ENCODE results near the gene ACSS3. TPM values are rescaled to one million over a fixed set of nuclear protein-coding genes. Genes with fewer than 3 reads are reported as not detected.
"Not testable (repeated sequence)": the region's sequence is repeated elsewhere in the genome, so short reads cannot be mapped to it uniquely, and the experiment has no call there.

ACSS3 gene
- total and polyA plus RNA-seq, 2 donors = 1.2 to 2.0 TPM

DNA sequence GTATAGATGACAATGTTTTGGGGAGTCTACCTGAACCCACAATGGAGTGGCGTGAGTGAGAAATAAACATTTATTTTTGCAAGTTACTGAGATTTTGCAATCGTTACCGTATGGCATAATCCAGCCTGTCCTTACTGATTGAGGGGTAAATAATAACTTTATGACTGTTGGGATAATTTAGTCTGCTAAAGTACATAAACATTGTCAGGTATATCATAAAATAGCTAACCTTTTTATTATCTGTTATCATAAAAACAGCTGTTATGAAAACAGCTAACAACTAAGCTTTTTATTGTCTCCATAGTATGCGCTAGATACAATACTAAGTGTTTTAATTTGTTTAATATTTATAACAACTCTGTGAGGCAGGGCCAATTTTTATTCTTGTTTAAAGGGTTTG is 10.3 kb downstream of the ACSS3 start:
- 98% methylated on average over 4 of the region's 4 CpGs for WGBS
- Histone ChIP-seq H3K4me3 (ENCODE audit: low read length in 2 of 2) (no peak overlapping the region), H3K36me3 (ENCODE audit: control insufficient read depth in 2 of 2, insufficient read depth in 2 of 2, low read length in 1 of 2) (no peaks in the 10 kb centered on the region), H3K27me3 (ENCODE audit: control insufficient read depth in 2 of 2, insufficient read depth in 1 of 2, low read length in 1 of 2) (no peaks in the 10 kb centered on the region), H3K27ac (ENCODE audit: low read depth in 1 of 2, low read length in 1 of 2) (no peak overlapping the region), H3K4me1 (ENCODE audit: control insufficient read depth in 2 of 2, insufficient read depth in 2 of 2, low read length in 2 of 2) (no peaks in the 10 kb centered on the region), H3K9me3 (ENCODE audit: control insufficient read depth in 2 of 2, insufficient read depth in 1 of 2, low read length in 1 of 2) (no peaks in the 10 kb centered on the region)
- no peak for DNase-seq (ENCODE audit: low read depth in 6 of 9, low spot score in 9 of 9)

DNA sequence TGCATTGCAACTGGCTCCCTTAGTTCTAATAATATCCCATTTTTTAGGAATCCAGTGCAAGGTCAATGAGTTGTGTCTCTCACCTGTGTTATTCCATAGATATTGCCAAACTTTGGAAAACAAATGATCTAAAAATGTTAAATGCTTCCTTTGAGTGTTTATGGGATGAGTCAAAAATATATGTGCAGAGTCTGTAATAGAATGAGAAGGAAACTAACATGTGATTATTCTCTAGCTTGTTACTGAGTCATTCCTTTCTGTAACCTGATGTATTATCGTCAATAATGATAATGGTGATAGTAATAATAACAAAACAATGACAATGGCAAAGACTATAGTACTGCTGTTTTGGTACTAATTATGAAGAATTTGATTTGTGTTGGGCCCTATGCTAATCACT is 11.5 kb downstream of the ACSS3 start:
- Histone ChIP-seq H3K9me3 (ENCODE audit: control insufficient read depth in 2 of 2, insufficient read depth in 1 of 2, low read length in 1 of 2) (no peaks in the 10 kb centered on the region), H3K4me1 (ENCODE audit: control insufficient read depth in 2 of 2, insufficient read depth in 2 of 2, low read length in 2 of 2) (no peaks in the 10 kb centered on the region), H3K4me3 (ENCODE audit: low read length in 2 of 2) (no peak overlapping the region), H3K36me3 (ENCODE audit: control insufficient read depth in 2 of 2, insufficient read depth in 2 of 2, low read length in 1 of 2) (no peaks in the 10 kb centered on the region), H3K27me3 (ENCODE audit: control insufficient read depth in 2 of 2, insufficient read depth in 1 of 2, low read length in 1 of 2) (no peaks in the 10 kb centered on the region), H3K27ac (ENCODE audit: low read depth in 1 of 2, low read length in 1 of 2) (no peak overlapping the region)
- DNase-seq (ENCODE audit: low read depth in 6 of 9, low spot score in 9 of 9) = no peak
- WGBS = 89% methylated on average over 1 of the region's 1 CpG

DNA sequence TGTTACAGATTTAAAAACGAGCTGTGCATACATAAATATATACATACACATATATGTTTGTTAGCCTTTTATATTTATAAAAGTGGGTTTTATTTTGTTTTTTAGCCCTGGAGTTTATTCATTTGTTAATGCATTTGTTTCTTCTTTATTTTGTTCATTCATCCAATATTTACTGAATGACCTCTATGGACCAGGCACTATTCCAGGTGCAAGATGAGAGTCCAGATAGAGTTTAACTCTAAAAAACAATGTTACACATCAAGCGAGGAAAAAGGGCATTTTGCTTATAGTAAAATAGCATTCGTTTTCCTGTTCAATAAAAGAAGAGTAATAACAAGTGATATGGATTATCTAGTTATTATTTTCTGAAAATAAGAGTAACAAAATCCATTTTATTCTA is 14.2 kb downstream of the ACSS3 start:
- WGBS = 84% methylated on average over 3 of the region's 3 CpGs
- Histone ChIP-seq H3K27me3 (ENCODE audit: control insufficient read depth in 2 of 2, insufficient read depth in 1 of 2, low read length in 1 of 2) (no peaks in the 10 kb centered on the region), H3K9me3 (ENCODE audit: control insufficient read depth in 2 of 2, insufficient read depth in 1 of 2, low read length in 1 of 2) (no peaks in the 10 kb centered on the region), H3K36me3 (ENCODE audit: control insufficient read depth in 2 of 2, insufficient read depth in 2 of 2, low read length in 1 of 2) (no peaks in the 10 kb centered on the region), H3K4me1 (ENCODE audit: control insufficient read depth in 2 of 2, insufficient read depth in 2 of 2, low read length in 2 of 2) (no peaks in the 10 kb centered on the region), H3K4me3 (ENCODE audit: low read length in 2 of 2) (no peak overlapping the region), H3K27ac (ENCODE audit: low read depth in 1 of 2, low read length in 1 of 2) (no peak overlapping the region)
- no peak for DNase-seq (ENCODE audit: low read depth in 6 of 9, low spot score in 9 of 9)

DNA sequence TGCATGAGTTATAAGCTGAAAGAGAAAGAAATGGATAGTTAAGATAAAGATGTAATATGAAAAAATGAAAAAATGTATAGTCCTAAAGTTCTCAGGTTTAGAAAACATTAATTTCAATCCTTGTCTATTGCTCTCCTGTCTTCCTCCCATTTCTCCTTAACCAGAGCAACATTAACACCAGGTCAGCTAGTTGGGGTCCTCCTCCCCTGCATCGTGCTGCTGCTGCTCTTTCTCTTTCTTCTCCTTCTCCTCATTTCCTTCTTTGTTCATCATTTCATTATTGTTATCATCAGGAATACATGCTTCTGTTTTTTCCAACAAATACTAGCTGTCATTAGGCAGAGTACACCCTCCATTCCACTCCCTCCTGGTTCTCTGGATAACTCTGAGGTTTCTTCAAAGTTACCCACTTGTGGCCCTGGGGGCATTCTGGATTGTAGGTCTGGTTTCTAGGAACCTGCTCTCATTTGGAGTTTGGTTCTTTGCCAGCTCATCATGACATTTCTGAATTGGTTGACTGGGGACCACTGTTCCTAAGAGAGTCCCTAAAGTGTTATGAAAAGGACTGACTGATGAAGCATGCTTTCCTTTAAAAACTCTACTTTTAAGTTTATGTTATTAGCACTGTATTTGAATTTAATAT is 17.0 kb downstream of the ACSS3 start:
- Histone ChIP-seq H3K36me3 (ENCODE audit: control insufficient read depth in 2 of 2, insufficient read depth in 2 of 2, low read length in 1 of 2) (no peaks in the 10 kb centered on the region), H3K27me3 (ENCODE audit: control insufficient read depth in 2 of 2, insufficient read depth in 1 of 2, low read length in 1 of 2) (no peaks in the 10 kb centered on the region), H3K4me3 (ENCODE audit: low read length in 2 of 2) (no peak overlapping the region), H3K27ac (ENCODE audit: low read depth in 1 of 2, low read length in 1 of 2) (no peak overlapping the region), H3K9me3 (ENCODE audit: control insufficient read depth in 2 of 2, insufficient read depth in 1 of 2, low read length in 1 of 2) (no peaks in the 10 kb centered on the region), H3K4me1 (ENCODE audit: control insufficient read depth in 2 of 2, insufficient read depth in 2 of 2, low read length in 2 of 2) (no peaks in the 10 kb centered on the region)
- WGBS = 83% methylated on average over 1 of the region's 1 CpG
- no peak for DNase-seq (ENCODE audit: low read depth in 6 of 9, low spot score in 9 of 9)

DNA sequence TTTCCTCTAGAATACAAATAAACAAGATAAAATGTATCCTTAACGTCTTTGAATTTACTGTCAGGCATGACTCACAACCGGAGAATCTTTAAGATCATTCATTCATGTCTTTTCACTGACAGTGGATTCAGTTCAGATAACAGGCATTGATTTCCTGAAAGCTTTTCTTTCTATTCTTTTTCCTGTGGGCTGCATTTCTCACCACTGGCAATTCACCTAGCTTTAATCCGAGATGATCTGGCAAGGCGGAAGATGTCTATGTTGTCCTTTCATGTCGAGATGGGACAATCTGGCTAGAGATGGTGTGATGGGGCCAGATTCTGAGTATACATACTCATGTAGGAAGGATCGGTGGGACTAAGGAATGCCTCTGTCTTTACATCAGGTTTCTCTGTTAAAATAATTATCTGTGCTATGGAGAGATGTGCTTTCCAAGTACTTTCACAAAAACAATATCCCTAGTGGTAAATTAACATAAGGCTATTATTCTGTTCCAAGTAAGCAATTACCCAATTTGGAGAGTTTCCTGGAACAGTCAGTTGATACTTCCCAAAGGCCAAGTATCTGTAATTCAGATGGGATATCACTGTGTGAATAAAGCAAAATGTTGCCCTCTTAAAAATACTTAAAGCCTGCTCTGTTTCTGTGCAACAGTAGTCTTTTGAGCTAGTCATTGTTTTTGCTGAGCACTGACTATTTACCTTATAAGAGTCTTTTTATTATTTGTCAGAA is 17.8 kb downstream of the ACSS3 start:
- Histone ChIP-seq H3K36me3 (ENCODE audit: control insufficient read depth in 2 of 2, insufficient read depth in 2 of 2, low read length in 1 of 2) (no peaks in the 10 kb centered on the region), H3K9me3 (ENCODE audit: control insufficient read depth in 2 of 2, insufficient read depth in 1 of 2, low read length in 1 of 2) (no peaks in the 10 kb centered on the region), H3K27ac (ENCODE audit: low read depth in 1 of 2, low read length in 1 of 2) (no peak overlapping the region), H3K4me1 (ENCODE audit: control insufficient read depth in 2 of 2, insufficient read depth in 2 of 2, low read length in 2 of 2) (no peaks in the 10 kb centered on the region), H3K27me3 (ENCODE audit: control insufficient read depth in 2 of 2, insufficient read depth in 1 of 2, low read length in 1 of 2) (no peaks in the 10 kb centered on the region), H3K4me3 (ENCODE audit: low read length in 2 of 2) (no peak overlapping the region)
- 86% methylated on average over 6 of the region's 6 CpGs for WGBS
- DNase-seq (ENCODE audit: low read depth in 6 of 9, low spot score in 9 of 9) = no peak

DNA sequence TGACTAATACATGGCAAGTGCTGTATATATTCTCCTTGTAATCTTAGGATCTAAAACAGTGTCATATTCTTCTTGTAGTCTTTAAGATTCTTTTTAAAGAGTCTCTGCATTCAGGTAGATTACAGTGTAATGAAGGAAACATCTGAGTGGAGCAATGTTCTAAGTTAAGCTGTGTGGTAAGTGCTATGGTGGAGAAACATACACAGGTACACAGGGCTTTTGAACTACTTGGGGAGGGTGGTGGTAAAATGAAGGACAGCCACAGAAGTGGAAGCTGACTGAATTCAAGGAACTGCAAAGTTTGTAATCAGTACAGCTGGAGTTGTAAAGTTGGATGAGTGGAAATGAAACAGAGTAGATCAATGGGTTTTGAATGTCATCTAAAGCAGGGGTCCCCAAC is 27.8 kb downstream of the ACSS3 start:
- no peaks in the 10 kb centered on the region for H3K27me3 ChIP-seq (ENCODE audit: control insufficient read depth in 2 of 2, insufficient read depth in 1 of 2, low read length in 1 of 2)
- no peaks in the 10 kb centered on the region for H3K4me1 ChIP-seq (ENCODE audit: control insufficient read depth in 2 of 2, insufficient read depth in 2 of 2, low read length in 2 of 2)
- H3K36me3 ChIP-seq (ENCODE audit: control insufficient read depth in 2 of 2, insufficient read depth in 2 of 2, low read length in 1 of 2) = no peaks in the 10 kb centered on the region
- H3K27ac ChIP-seq (ENCODE audit: low read depth in 1 of 2, low read length in 1 of 2) = no peak overlapping the region
- no peak overlapping the region for H3K4me3 ChIP-seq (ENCODE audit: low read length in 2 of 2)
- no peak for DNase-seq (ENCODE audit: low read depth in 6 of 9, low spot score in 9 of 9)
- H3K9me3 ChIP-seq (ENCODE audit: control insufficient read depth in 2 of 2, insufficient read depth in 1 of 2, low read length in 1 of 2) = no peaks in the 10 kb centered on the region

DNA sequence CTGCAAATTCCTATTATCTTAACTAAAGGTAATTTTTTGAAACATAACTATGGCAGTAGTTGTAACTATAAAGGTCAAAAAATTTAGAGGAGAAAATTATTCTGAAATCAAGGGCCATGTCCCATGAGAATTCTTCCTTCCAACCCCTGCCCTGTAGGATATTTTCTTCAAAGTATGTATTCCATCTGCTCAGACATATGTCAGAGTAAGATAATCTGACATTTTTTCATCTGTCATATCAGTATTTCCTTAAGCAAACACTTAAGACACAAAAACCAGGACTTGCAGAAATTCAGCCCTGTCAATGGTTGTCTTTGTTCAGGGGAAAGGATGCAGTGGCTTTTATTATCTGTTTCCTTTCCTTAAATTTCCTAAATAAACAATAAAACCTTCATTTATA is 36.3 kb downstream of the ACSS3 start:
- no peak for DNase-seq (ENCODE audit: low read depth in 6 of 9, low spot score in 9 of 9)
- Histone ChIP-seq H3K9me3 (ENCODE audit: control insufficient read depth in 2 of 2, insufficient read depth in 1 of 2, low read length in 1 of 2) (peaks cover 0 to 3% of the 10 kb centered on the region in 2 donors), H3K4me1 (ENCODE audit: control insufficient read depth in 2 of 2, insufficient read depth in 2 of 2, low read length in 2 of 2) (no peaks in the 10 kb centered on the region), H3K4me3 (ENCODE audit: low read length in 2 of 2) (no peak overlapping the region), H3K36me3 (ENCODE audit: control insufficient read depth in 2 of 2, insufficient read depth in 2 of 2, low read length in 1 of 2) (no peaks in the 10 kb centered on the region), H3K27ac (ENCODE audit: low read depth in 1 of 2, low read length in 1 of 2) (no peak overlapping the region), H3K27me3 (ENCODE audit: control insufficient read depth in 2 of 2, insufficient read depth in 1 of 2, low read length in 1 of 2) (no peaks in the 10 kb centered on the region)

DNA sequence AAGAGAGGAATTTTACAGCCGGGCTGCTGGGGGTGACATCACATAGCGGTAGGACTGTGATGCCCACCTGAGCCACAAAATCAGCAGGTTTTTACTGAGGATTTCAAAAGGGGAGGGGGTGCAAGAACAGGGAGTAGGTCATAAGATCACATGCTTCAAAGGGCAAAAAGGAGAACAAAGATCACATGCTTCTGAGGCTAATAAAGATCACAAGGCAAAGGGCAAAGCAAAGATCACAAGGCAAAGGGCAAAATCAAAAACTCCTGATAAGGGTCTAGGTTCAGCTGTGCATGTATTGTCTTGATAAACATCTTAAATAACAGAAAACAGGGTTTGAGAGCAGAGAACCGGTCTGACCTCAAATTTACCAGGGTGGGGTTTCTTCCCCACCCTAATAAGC is 41.2 kb downstream of the ACSS3 start:
- WGBS = 98% methylated on average over 3 of the region's 3 CpGs
- H3K27me3 ChIP-seq (ENCODE audit: control insufficient read depth in 2 of 2, insufficient read depth in 1 of 2, low read length in 1 of 2); H3K9me3 ChIP-seq (ENCODE audit: control insufficient read depth in 2 of 2, insufficient read depth in 1 of 2, low read length in 1 of 2); DNase-seq (ENCODE audit: low read depth in 6 of 9, low spot score in 9 of 9); H3K36me3 ChIP-seq (ENCODE audit: control insufficient read depth in 2 of 2, insufficient read depth in 2 of 2, low read length in 1 of 2); H3K27ac ChIP-seq (ENCODE audit: low read depth in 1 of 2, low read length in 1 of 2); H3K4me3 ChIP-seq (ENCODE audit: low read length in 2 of 2); H3K4me1 ChIP-seq (ENCODE audit: control insufficient read depth in 2 of 2, insufficient read depth in 2 of 2, low read length in 2 of 2): not testable (repeated sequence)

DNA sequence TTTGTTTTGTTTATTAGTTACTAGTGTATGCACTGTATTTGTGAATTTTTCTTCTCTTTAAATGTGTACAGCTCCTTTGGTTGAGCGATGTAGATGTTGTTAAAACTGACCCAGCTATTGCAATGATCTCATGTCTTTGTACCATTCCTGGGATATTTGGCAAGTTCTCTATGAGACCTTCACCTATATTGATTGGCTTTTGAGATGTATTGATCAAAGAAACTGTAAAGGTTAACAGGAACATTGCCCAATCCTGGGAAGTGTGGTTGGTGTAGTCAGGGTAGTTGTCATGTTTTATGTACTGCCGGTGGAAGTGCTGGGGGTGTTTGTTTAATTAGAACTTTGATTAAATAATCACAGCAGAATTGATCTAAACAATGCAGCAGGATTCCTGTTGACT is 43.1 kb downstream of the ACSS3 start:
- no peak for DNase-seq (ENCODE audit: low read depth in 6 of 9, low spot score in 9 of 9)
- Histone ChIP-seq H3K4me3 (ENCODE audit: low read length in 2 of 2) (no peak overlapping the region), H3K36me3 (ENCODE audit: control insufficient read depth in 2 of 2, insufficient read depth in 2 of 2, low read length in 1 of 2) (no peaks in the 10 kb centered on the region), H3K4me1 (ENCODE audit: control insufficient read depth in 2 of 2, insufficient read depth in 2 of 2, low read length in 2 of 2) (no peaks in the 10 kb centered on the region), H3K9me3 (ENCODE audit: control insufficient read depth in 2 of 2, insufficient read depth in 1 of 2, low read length in 1 of 2) (peaks cover 0 to 3% of the 10 kb centered on the region in 2 donors), H3K27me3 (ENCODE audit: control insufficient read depth in 2 of 2, insufficient read depth in 1 of 2, low read length in 1 of 2) (no peaks in the 10 kb centered on the region), H3K27ac (ENCODE audit: low read depth in 1 of 2, low read length in 1 of 2) (no peak overlapping the region)
- 48% methylated on average over 2 of the region's 2 CpGs for WGBS

Measured in thymus (tissue), 11 donors.